ENCODE results near the gene ANKRD50. TPM values are rescaled to one million over a fixed set of nuclear protein-coding genes. Genes with fewer than 3 reads are reported as not detected.
A peak's percentile ranks its signal among the peaks of the same experiment; 100 is the strongest.

The ANKRD50 gene
- total and polyA plus RNA-seq, 2 of the 13 experiments (the other 11 are each of a cell fraction or from before 2014, with no cell fraction given): 2.4 to 4.4 TPM

GRCh38 chr4:124711471-124712371 lies 811 bp downstream of the ANKRD50 start (continued):
- TF ChIP-seq FIP1L1 (IDR thresholded peaks at IDR 0.05; ENCODE audit: borderline replicate concordance, insufficient read depth, low read depth, low read length) (no peak), MED8 (CRISPR knock-in tag; IDR thresholded peaks at IDR 0.05; ENCODE audit: insufficient replicate concordance) (no peak), ZBTB25 (CRISPR knock-in tag; IDR thresholded peaks at IDR 0.05) (0 out of 2 replicates have a peak, but pooled peaks have one; percentile 0), NONO (IDR thresholded peaks at IDR 0.05) (no peak), NONO (CRISPR knock-in tag; conservative IDR thresholded peaks at IDR 0.05) (0 out of 2 replicates have a peak, but pooled peaks have one; percentile 6), MBD4 (IDR thresholded peaks at IDR 0.05; ENCODE audit: borderline replicate concordance, low read length) (no peak), HNRNPK (IDR thresholded peaks at IDR 0.05; ENCODE audit: low read depth, low read length, poor library complexity, severe bottlenecking) (no peak), ZNF878 (CRISPR knock-in tag; IDR thresholded peaks at IDR 0.05) (no peak), ZMYM3 (CRISPR knock-in tag; IDR thresholded peaks at IDR 0.05) (no peak), AKAP8 (CRISPR knock-in tag; IDR thresholded peaks at IDR 0.05) (no peak), ZNF749 (CRISPR knock-in tag; IDR thresholded peaks at IDR 0.05; ENCODE audit: borderline replicate concordance) (0 out of 2 replicates have a peak, but pooled peaks have one; percentile 32), KAT2B (IDR thresholded peaks at IDR 0.05; ENCODE audit: borderline replicate concordance, low read depth, low read length) (no peak), SUZ12 (IDR thresholded peaks at IDR 0.05; ENCODE audit: low read depth, low read length) (no peak), ZNF773 (CRISPR knock-in tag; IDR thresholded peaks at IDR 0.05; ENCODE audit: borderline replicate concordance) (no peak)
- TF ChIP-seq, protein P1, sequence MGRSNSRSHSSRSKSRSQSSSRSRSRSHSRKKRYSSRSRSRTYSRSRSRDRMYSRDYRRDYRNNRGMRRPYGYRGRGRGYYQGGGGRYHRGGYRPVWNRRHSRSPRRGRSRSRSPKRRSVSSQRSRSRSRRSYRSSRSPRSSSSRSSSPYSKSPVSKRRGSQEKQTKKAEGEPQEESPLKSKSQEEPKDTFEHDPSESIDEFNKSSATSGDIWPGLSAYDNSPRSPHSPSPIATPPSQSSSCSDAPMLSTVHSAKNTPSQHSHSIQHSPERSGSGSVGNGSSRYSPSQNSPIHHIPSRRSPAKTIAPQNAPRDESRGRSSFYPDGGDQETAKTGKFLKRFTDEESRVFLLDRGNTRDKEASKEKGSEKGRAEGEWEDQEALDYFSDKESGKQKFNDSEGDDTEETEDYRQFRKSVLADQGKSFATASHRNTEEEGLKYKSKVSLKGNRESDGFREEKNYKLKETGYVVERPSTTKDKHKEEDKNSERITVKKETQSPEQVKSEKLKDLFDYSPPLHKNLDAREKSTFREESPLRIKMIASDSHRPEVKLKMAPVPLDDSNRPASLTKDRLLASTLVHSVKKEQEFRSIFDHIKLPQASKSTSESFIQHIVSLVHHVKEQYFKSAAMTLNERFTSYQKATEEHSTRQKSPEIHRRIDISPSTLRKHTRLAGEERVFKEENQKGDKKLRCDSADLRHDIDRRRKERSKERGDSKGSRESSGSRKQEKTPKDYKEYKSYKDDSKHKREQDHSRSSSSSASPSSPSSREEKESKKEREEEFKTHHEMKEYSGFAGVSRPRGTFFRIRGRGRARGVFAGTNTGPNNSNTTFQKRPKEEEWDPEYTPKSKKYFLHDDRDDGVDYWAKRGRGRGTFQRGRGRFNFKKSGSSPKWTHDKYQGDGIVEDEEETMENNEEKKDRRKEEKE (IDR thresholded peaks at IDR 0.05): no peak
- TF ChIP-seq, protein P2, sequence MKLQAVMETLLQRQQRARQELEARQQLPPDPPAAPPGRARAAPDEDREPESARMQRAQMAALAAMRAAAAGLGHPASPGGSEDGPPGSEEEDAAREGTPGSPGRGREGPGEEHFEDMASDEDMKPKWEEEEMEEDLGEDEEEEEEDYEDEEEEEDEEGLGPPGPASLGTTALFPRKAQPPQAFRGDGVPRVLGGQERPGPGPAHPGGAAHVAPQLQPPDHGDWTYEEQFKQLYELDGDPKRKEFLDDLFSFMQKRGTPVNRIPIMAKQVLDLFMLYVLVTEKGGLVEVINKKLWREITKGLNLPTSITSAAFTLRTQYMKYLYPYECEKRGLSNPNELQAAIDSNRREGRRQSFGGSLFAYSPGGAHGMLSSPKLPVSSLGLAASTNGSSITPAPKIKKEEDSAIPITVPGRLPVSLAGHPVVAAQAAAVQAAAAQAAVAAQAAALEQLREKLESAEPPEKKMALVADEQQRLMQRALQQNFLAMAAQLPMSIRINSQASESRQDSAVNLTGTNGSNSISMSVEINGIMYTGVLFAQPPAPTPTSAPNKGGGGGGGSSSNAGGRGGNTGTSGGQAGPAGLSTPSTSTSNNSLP (IDR thresholded peaks at IDR 0.05; ENCODE audit: low read depth, low read length): no peak
- TF ChIP-seq, protein P3, sequence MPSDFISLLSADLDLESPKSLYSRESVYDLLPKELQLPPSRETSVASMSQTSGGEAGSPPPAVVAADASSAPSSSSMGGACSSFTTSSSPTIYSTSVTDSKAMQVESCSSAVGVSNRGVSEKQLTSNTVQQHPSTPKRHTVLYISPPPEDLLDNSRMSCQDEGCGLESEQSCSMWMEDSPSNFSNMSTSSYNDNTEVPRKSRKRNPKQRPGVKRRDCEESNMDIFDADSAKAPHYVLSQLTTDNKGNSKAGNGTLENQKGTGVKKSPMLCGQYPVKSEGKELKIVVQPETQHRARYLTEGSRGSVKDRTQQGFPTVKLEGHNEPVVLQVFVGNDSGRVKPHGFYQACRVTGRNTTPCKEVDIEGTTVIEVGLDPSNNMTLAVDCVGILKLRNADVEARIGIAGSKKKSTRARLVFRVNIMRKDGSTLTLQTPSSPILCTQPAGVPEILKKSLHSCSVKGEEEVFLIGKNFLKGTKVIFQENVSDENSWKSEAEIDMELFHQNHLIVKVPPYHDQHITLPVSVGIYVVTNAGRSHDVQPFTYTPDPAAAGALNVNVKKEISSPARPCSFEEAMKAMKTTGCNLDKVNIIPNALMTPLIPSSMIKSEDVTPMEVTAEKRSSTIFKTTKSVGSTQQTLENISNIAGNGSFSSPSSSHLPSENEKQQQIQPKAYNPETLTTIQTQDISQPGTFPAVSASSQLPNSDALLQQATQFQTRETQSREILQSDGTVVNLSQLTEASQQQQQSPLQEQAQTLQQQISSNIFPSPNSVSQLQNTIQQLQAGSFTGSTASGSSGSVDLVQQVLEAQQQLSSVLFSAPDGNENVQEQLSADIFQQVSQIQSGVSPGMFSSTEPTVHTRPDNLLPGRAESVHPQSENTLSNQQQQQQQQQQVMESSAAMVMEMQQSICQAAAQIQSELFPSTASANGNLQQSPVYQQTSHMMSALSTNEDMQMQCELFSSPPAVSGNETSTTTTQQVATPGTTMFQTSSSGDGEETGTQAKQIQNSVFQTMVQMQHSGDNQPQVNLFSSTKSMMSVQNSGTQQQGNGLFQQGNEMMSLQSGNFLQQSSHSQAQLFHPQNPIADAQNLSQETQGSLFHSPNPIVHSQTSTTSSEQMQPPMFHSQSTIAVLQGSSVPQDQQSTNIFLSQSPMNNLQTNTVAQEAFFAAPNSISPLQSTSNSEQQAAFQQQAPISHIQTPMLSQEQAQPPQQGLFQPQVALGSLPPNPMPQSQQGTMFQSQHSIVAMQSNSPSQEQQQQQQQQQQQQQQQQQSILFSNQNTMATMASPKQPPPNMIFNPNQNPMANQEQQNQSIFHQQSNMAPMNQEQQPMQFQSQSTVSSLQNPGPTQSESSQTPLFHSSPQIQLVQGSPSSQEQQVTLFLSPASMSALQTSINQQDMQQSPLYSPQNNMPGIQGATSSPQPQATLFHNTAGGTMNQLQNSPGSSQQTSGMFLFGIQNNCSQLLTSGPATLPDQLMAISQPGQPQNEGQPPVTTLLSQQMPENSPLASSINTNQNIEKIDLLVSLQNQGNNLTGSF (CRISPR knock-in tag; IDR thresholded peaks at IDR 0.05): no peak
